Colonic mucosa (tissue), 4 donors: ENCODE results near the gene PLD6. TPM values are rescaled to one million over a fixed set of nuclear protein-coding genes. Genes with fewer than 3 reads are reported as not detected.

Experiments used
- DNase-seq: peaks from one replicate; pipeline ENCODE4 v3.0.0-alpha.2; 2020
- H3K27ac ChIP-seq: fragments of 200-600 bp; one replicate; pipeline ENCODE4 v1.8.0; 2021
- H3K27me3 ChIP-seq: fragments of 200-600 bp; one replicate; pipeline ENCODE4 v1.8.0; 2021
- H3K36me3 ChIP-seq: fragments of 200-600 bp; one replicate; pipeline ENCODE4 v1.8.0; 2021
- H3K4me1 ChIP-seq: fragments of 200-600 bp; one replicate; pipeline ENCODE4 v1.8.0; 2021; ENCODE audit warnings: mild to moderate bottlenecking
- H3K4me3 ChIP-seq: fragments of 200-600 bp; one replicate; pipeline ENCODE4 v1.8.0; 2021
- H3K9ac ChIP-seq, 2 donors: one replicate each; pipeline ENCODE4 v1.7.0; 2013; ENCODE audit warnings: control low read depth in 2 of 2, low read depth in 2 of 2, low read length in 2 of 2
- H3K9me3 ChIP-seq: fragments of 200-600 bp; one replicate; pipeline ENCODE4 v1.8.0; 2021
- intact Hi-C: fragments of 100-400 bp; cut with DNase I; formaldehyde crosslinking; loops from one replicate; pipeline ENCODE4 v1.14.1; 2022
- total RNA-seq, 2 donors: library from RNA; stranded (reverse); fragmentation: NEBNext Ultra II Directional in 1 of 2; extraction: Animal tissue kit (Norgen Biotek cat#: 25700) in 1 of 2; gene quantifications; one replicate each; pipeline ENCODE4 v1.2.1, GENCODE V29; 2021
- TF ChIP-seq, protein P1 (sequence below): fragments of 200-600 bp; IDR thresholded peaks from one replicate; pipeline ENCODE4 v1.8.0; 2022; ENCODE audit warnings: antibody characterized with exemption, mild to moderate bottlenecking
- donor health status: healthy.
- donor health status: DM: no; HTN: no; CAD: no.
- donor health status: DM: no; HTN: no; CAD: no.

Gene PLD6
- total RNA-seq, 2 donors from 2014 or later, result 1.3 to 1.4 TPM

DNA sequence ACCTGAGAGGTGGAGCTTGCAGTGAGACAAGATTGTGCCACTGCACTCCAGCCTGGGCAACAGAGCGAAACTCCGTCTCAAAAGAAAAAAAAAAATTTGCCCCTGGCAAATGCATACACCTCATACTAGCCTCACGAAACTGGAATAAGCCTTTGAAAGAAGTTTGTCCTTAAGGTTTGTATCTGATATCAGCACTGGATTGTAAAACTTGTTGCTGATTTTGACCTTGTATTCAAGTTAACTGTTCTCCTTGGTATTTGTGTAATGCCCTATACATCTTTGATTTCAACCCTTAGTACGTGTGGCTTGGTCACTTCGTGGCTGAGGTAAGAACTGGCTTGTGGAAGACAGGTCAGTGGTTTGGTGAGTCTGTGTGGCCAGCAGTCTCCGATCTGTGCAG lies 37.0 kb upstream of the PLD6 start:
- intact Hi-C loops, result no loop called here
- no peak overlapping the region for H3K4me3 ChIP-seq
- no peaks in the 10 kb centered on the region for H3K36me3 ChIP-seq
- H3K27ac ChIP-seq, result no peak overlapping the region
- H3K9me3 ChIP-seq, result no peaks in the 10 kb centered on the region
- DNase-seq, result no peak
- no peaks in the 10 kb centered on the region for H3K27me3 ChIP-seq
- TF ChIP-seq, protein P1, sequence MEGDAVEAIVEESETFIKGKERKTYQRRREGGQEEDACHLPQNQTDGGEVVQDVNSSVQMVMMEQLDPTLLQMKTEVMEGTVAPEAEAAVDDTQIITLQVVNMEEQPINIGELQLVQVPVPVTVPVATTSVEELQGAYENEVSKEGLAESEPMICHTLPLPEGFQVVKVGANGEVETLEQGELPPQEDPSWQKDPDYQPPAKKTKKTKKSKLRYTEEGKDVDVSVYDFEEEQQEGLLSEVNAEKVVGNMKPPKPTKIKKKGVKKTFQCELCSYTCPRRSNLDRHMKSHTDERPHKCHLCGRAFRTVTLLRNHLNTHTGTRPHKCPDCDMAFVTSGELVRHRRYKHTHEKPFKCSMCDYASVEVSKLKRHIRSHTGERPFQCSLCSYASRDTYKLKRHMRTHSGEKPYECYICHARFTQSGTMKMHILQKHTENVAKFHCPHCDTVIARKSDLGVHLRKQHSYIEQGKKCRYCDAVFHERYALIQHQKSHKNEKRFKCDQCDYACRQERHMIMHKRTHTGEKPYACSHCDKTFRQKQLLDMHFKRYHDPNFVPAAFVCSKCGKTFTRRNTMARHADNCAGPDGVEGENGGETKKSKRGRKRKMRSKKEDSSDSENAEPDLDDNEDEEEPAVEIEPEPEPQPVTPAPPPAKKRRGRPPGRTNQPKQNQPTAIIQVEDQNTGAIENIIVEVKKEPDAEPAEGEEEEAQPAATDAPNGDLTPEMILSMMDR, result no peak
- no peak overlapping the region for H3K9ac ChIP-seq
- H3K4me1 ChIP-seq, result no peaks in the 10 kb centered on the region

DNA sequence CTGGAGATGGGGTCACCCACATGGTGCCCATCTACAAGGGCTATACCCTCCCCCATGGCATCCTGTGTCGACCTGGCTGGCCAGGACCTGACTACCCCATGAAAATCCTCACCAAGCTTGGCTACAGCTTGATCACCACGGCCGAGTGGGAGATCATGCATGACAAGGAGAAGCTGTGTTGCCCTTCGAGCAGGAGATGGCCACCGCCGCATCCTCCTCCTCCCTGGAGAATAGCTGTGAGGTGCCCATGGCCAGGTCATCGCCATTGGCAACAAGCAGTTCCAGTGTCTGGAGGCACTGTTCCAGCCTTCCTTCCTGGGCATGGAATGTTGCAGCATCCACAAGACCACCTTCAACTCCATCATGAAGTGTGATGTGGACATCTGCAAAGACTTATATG lies 36.1 kb upstream of the PLD6 start:
- H3K4me3 ChIP-seq, result no peak overlapping the region
- intact Hi-C loops, result no loop called here
- H3K9me3 ChIP-seq, result no peaks in the 10 kb centered on the region
- no peak overlapping the region for H3K9ac ChIP-seq
- TF ChIP-seq, protein P1, result no peak
- no peaks in the 10 kb centered on the region for H3K27me3 ChIP-seq
- H3K4me1 ChIP-seq, result no peaks in the 10 kb centered on the region
- H3K27ac ChIP-seq, result no peak overlapping the region
- no peaks in the 10 kb centered on the region for H3K36me3 ChIP-seq
- DNase-seq, result no peak

DNA sequence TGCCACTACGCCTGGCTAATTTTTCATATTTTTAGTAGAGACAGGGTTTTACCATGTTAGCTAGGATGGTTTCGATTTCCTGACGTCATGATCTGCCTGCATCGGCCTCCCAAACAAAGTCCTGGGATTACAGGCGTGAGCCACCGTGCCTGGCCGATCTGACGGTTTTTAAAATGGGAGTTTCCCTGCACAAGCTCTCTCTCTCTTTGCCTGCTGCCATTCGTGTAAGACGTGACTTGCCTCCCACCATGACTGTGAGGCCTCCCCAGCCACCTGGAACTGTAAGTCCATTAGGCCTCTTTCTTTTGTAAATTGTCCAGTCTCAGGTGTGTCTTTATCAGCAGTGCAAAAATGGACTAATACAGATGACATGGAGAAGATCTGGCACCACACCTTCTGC lies 35.5 kb upstream of the PLD6 start:
- no peaks in the 10 kb centered on the region for H3K36me3 ChIP-seq
- H3K27ac ChIP-seq, result no peak overlapping the region
- no peaks in the 10 kb centered on the region for H3K4me1 ChIP-seq
- DNase-seq, result no peak
- no peak overlapping the region for H3K9ac ChIP-seq
- H3K9me3 ChIP-seq, result no peaks in the 10 kb centered on the region
- TF ChIP-seq, protein P1, result no peak
- H3K27me3 ChIP-seq, result no peaks in the 10 kb centered on the region
- no peak overlapping the region for H3K4me3 ChIP-seq
- intact Hi-C loops, result no loop called here

DNA sequence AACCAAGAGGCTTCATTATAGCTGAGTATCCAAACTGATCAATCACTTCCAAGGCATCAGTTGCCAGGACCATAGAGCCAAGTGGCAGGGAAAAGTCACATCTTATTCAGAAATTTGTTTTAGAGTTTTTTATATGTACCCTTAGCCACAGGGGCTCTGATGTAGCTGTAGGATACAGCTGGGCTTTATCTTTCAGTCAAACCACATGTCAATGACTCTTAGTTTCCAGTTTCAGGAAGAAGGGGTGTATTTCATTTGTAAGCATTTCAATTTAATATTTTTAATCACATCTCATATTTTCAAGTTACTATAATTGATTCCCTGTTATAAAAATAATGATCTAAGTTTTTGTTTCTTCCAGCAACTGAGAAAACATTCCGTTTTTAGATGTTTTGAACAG lies 33.7 kb upstream of the PLD6 start:
- Histone ChIP-seq H3K36me3 (no peaks in the 10 kb centered on the region), H3K9ac (no peak overlapping the region), H3K27ac (no peak overlapping the region), H3K27me3 (no peaks in the 10 kb centered on the region), H3K4me3 (no peak overlapping the region), H3K4me1 (no peaks in the 10 kb centered on the region), H3K9me3 (no peaks in the 10 kb centered on the region)
- intact Hi-C loops, result no loop called here
- TF ChIP-seq, protein P1, result no peak
- no peak for DNase-seq

DNA sequence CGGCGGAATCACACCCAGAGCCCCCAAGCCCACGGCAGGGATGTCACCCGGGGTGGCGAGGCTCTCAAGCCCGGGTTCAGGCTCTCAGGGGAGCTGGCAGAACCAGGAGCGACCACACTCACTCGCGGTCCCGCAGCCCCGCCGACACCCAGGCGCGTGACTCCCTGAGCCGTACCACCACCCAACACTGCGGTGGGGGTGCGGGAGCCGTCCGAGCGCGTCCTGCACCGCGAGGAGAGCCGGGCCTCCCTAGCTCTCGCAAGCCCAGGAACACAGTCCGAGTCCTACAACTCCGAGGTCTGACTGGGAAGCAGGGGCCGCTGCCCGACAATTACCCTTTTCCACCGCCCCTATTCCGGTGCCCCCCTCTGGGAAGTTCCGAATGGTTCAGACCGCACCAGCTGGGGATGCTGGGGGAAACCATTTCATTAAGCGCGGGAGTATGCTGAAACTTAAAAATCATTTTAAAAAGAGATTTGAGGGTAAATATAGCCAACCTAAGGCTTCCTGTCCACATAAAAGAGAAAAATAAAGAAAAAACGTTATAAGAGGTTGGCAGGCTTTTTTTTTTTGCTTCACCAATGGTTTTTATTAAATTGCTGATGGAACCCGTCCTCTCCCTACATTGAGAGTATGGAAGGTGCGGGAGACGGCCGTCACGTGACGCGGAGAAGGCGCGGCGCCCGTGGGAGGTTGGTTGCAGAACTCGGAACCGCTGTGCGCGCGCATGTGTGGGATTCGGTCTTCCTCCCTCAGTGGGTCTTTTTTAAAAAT lies 31.1 kb upstream of the PLD6 start, which contains the start of gene FLCN:
FLCN (minus strand) TSS at position 143 of the 774 bp plus-strand sequence. CDS start 9,031 bp downstream, outside the sequence.
- intact Hi-C loops, result no loop called here
- TF ChIP-seq, protein P1, result no peak
- H3K27ac ChIP-seq, result peak within 1 kb of the TSS; percentile 78
- no peaks in the 10 kb centered on the region for H3K9me3 ChIP-seq
- no peaks in the 10 kb centered on the region for H3K36me3 ChIP-seq
- no peaks in the 10 kb centered on the region for H3K4me1 ChIP-seq
- no peaks in the 10 kb centered on the region for H3K27me3 ChIP-seq
- peak; percentile 91 for DNase-seq
- peak within 1 kb of the TSS; percentile 95 to 96 for H3K9ac ChIP-seq
- H3K4me3 ChIP-seq, result peak within 1 kb of the TSS; percentile 90
